OCI-LY3 (cell line): Measurements from ENCODE around the gene MYPN.

ENCODE experiments used
- H2AFZ ChIP-seq: fragments of 200-600, 300-600 bp; shearing (Covaris generic); 2 replicates; pipeline ENCODE4 v1.6.0; 2014; ENCODE audit warnings: antibody characterized with exemption, low read depth, low read length
- H3K27ac ChIP-seq: fragments of 200-600, 300-600 bp; sonication (generic); 2 replicates; pipeline ENCODE4 v1.5.1; 2014; ENCODE audit warnings: mild to moderate bottlenecking, low read length, moderate library complexity, mixed read lengths
- H3K27me3 ChIP-seq: fragments of 200-600, 300-600 bp; sonication (generic); 2 replicates; pipeline ENCODE4 v1.6.1; 2014; ENCODE audit warnings: low read depth, low read length, mixed read lengths
- H3K36me3 ChIP-seq: fragments of 200-600, 300-600 bp; sonication (generic); replicated peaks from 2 replicates; pipeline ENCODE3; 2014; ENCODE audit warnings: low read depth, low read length, mixed read lengths
- H3K4me1 ChIP-seq: fragments of 300-600, 200-600 bp; sonication (generic); 2 replicates; pipeline ENCODE4 v1.6.1; 2014; ENCODE audit warnings: low read length, mixed read lengths
- H3K4me2 ChIP-seq: fragments of 200-600, 300-600 bp; sonication (generic); 2 replicates; pipeline ENCODE4 v1.6.1; 2014; ENCODE audit warnings: low read length, mixed read lengths
- H3K4me3 ChIP-seq: fragments of 300-600, 200-600 bp; sonication (generic); 2 replicates; pipeline ENCODE4 v1.5.1; 2014; ENCODE audit warnings: antibody characterized with exemption, mild to moderate bottlenecking, low read length, moderate library complexity
- H3K79me2 ChIP-seq: fragments of 300-600, 200-600 bp; shearing (Covaris generic); 2 replicates; pipeline ENCODE4 v1.6.1; 2014; ENCODE audit warnings: mild to moderate bottlenecking, low read length, mixed read lengths
- H3K9ac ChIP-seq: fragments of 300-600, 200-600 bp; shearing (Covaris generic); 2 replicates; pipeline ENCODE4 v1.6.0; 2014; ENCODE audit warnings: mild to moderate bottlenecking, low read length, moderate library complexity
- H3K9me3 ChIP-seq: fragments of 200-600, 300-600 bp; shearing (Covaris generic); 2 replicates; pipeline ENCODE4 v1.6.1; 2014; ENCODE audit warnings: low read length, mixed read lengths; ENCODE audit not compliant: insufficient read depth
- H4K20me1 ChIP-seq: fragments of 200-600, 300-600 bp; sonication (generic); 2 replicates; pipeline ENCODE4 v1.6.1; 2016; ENCODE audit warnings: low read length, mixed read lengths; ENCODE audit not compliant: insufficient read depth
- CTCF ChIP-seq: fragments of 200-600, 300-600 bp; sonication (generic); IDR thresholded peaks from 2 replicates; pipeline ENCODE4 v1.5.1; 2014; ENCODE audit warnings: antibody characterized with exemption, low read length, low read depth
- EZH2phosphoT487 ChIP-seq: fragments of 200-600 bp; shearing (Covaris generic); IDR thresholded peaks from 2 replicates; pipeline ENCODE4 v1.6.1; 2018; ENCODE audit warnings: antibody characterized with exemption, mixed run types, low read depth

The MYPN gene

GRCh38 chr10:68135922-68136792 is 26.9 kb downstream of the MYPN start:
- Histone ChIP-seq H3K4me1 (no peaks in the 10 kb centered on the region), H2AFZ (no peak overlapping the region), H3K4me2 (no peak overlapping the region)

GRCh38 chr10:68137171-68137570 is 27.9 kb downstream of the MYPN start:
- Histone ChIP-seq H3K79me2 (no peaks in the 10 kb centered on the region), H3K36me3 (no peaks in the 10 kb centered on the region), H3K4me3 (no peak overlapping the region), H3K9me3 (no peaks in the 10 kb centered on the region), H2AFZ (no peak overlapping the region), H3K4me2 (no peak overlapping the region), H3K4me1 (no peaks in the 10 kb centered on the region), H3K27me3 (no peaks in the 10 kb centered on the region), H3K27ac (no peak overlapping the region), H3K9ac (no peak overlapping the region), H4K20me1 (no peaks in the 10 kb centered on the region)
- no peak for TF ChIP-seq EZH2phosphoT487
- no peak for TF ChIP-seq CTCF

More at GRCh38 chr10:68135922-68136792, 26.9 kb downstream of the MYPN start:
- H3K9me3 ChIP-seq, result no peaks in the 10 kb centered on the region
- no peaks in the 10 kb centered on the region for H3K27me3 ChIP-seq
- TF ChIP-seq EZH2phosphoT487 (no peak), CTCF (no peak)
- H3K9ac ChIP-seq, result no peak overlapping the region
- no peak overlapping the region for H3K27ac ChIP-seq
- H4K20me1 ChIP-seq, result no peaks in the 10 kb centered on the region
- H3K36me3 ChIP-seq, result no peaks in the 10 kb centered on the region
- no peak overlapping the region for H3K4me3 ChIP-seq
- no peaks in the 10 kb centered on the region for H3K79me2 ChIP-seq

GRCh38 chr10:68138526-68138925 is 29.2 kb downstream of the MYPN start:
- Histone ChIP-seq H3K79me2 (no peaks in the 10 kb centered on the region), H3K4me1 (no peaks in the 10 kb centered on the region), H3K27ac (no peak overlapping the region), H3K9me3 (no peaks in the 10 kb centered on the region), H3K4me3 (no peak overlapping the region), H2AFZ (no peak overlapping the region), H3K36me3 (no peaks in the 10 kb centered on the region), H3K4me2 (no peak overlapping the region), H4K20me1 (no peaks in the 10 kb centered on the region), H3K9ac (no peak overlapping the region), H3K27me3 (no peaks in the 10 kb centered on the region)
- no peak for TF ChIP-seq CTCF
- no peak for TF ChIP-seq EZH2phosphoT487

GRCh38 chr10:68139448-68140272 is 30.4 kb downstream of the MYPN start:
- Histone ChIP-seq H3K27ac (no peak overlapping the region), H3K79me2 (no peaks in the 10 kb centered on the region), H3K36me3 (no peaks in the 10 kb centered on the region), H3K27me3 (no peaks in the 10 kb centered on the region), H4K20me1 (no peaks in the 10 kb centered on the region), H3K4me2 (no peak overlapping the region), H3K9me3 (no peaks in the 10 kb centered on the region), H2AFZ (no peak overlapping the region), H3K4me1 (no peaks in the 10 kb centered on the region), H3K4me3 (no peak overlapping the region), H3K9ac (no peak overlapping the region)
- TF ChIP-seq EZH2phosphoT487 (no peak), CTCF (no peak)
